Keratinocyte (primary cell): ENCODE results near the gene CACNA1B. TPM values are rescaled to one million over a fixed set of nuclear protein-coding genes. Genes with fewer than 3 reads are reported as not detected.

Experiments used
- DNase-seq: peaks from one replicate; pipeline ENCODE4 v3.0.0-alpha.2; 2011; ENCODE audit warnings: low read depth, missing footprints, low spot score
- FAIRE-seq: peaks from 2 replicates; lab custom pipeline; 2011; peaks lifted over from hg19 to GRCh38; lab: Jason Lieb, UNC
- H2AFZ ChIP-seq: 2 replicates; pipeline ENCODE4 v1.6.0; 2012; ENCODE audit warnings: low read length, control low read depth, inconsistent platforms; ENCODE audit not compliant: control insufficient read depth
- H3K27ac ChIP-seq: 2 replicates; pipeline ENCODE4 v1.5.1; 2011; ENCODE audit warnings: low read length; ENCODE audit not compliant: control insufficient read depth, insufficient read depth
- H3K27me3 ChIP-seq: 3 replicates; pipeline ENCODE4 v1.6.0; 2011; ENCODE audit warnings: low read length; ENCODE audit not compliant: control insufficient read depth, insufficient read depth; ENCODE audit errors: extremely low read depth
- H3K36me3 ChIP-seq, 2 experiments: 2 replicates in 1 of 2; 3 replicates in 1 of 2; pipeline ENCODE4 v1.5.1; 2011; ENCODE audit warnings: low read length in 2 of 2, mild to moderate bottlenecking in 1 of 2; ENCODE audit not compliant: control insufficient read depth in 2 of 2, insufficient read depth in 2 of 2; ENCODE audit errors: extremely low read depth in 1 of 2
- H3K4me1 ChIP-seq: 3 replicates; pipeline ENCODE4 v1.5.1; 2011; ENCODE audit warnings: low read length; ENCODE audit not compliant: control insufficient read depth, insufficient read depth; ENCODE audit errors: extremely low read depth
- H3K4me2 ChIP-seq: 3 replicates; pipeline ENCODE4 v1.6.0; 2011; ENCODE audit warnings: low read depth, low read length; ENCODE audit not compliant: control insufficient read depth, insufficient read depth; ENCODE audit errors: extremely low read depth
- H3K4me3 ChIP-seq, 3 experiments: fragments of 200-600 bp in 1 of 3; sonication (generic) in 1 of 3; 2 replicates in 2 of 3; 3 replicates in 1 of 3; pipeline ENCODE4 v1.5.1; 2011 to 2016; ENCODE audit warnings: low read length in 3 of 3, mild to moderate bottlenecking in 3 of 3, control low read depth in 2 of 3, inconsistent platforms in 1 of 3, low read depth in 1 of 3, mixed read lengths in 1 of 3, mixed run types in 1 of 3, moderate library complexity in 1 of 3; ENCODE audit not compliant: control insufficient read depth in 2 of 3, insufficient read depth in 2 of 3; ENCODE audit errors: extremely low read depth in 1 of 3
- H3K79me2 ChIP-seq: 2 replicates; pipeline ENCODE4 v1.6.0; 2012; ENCODE audit warnings: low read length; ENCODE audit not compliant: control insufficient read depth, insufficient read depth
- H3K9ac ChIP-seq: 3 replicates; pipeline ENCODE4 v1.6.0; 2011; ENCODE audit warnings: low read length; ENCODE audit not compliant: control insufficient read depth, insufficient read depth; ENCODE audit errors: extremely low read depth
- H3K9me1 ChIP-seq: 3 replicates; pipeline ENCODE4 v1.6.0; 2011; ENCODE audit warnings: low read length; ENCODE audit not compliant: control insufficient read depth, insufficient read depth; ENCODE audit errors: extremely low read depth
- H3K9me3 ChIP-seq: 2 replicates; pipeline ENCODE4 v1.5.1; 2012; ENCODE audit warnings: low read depth, low read length; ENCODE audit not compliant: control insufficient read depth
- H4K20me1 ChIP-seq: 3 replicates; pipeline ENCODE4 v1.6.0; 2011; ENCODE audit warnings: low read length; ENCODE audit not compliant: control insufficient read depth, insufficient read depth; ENCODE audit errors: extremely low read depth
- EZH2 ChIP-seq: IDR thresholded peaks from one replicate; pipeline ENCODE4 v1.6.1; 2012; ENCODE audit warnings: inconsistent platforms, mild to moderate bottlenecking, low read length, moderate library complexity
- dilution Hi-C: fragments of 300-500 bp; cut with MboI; formaldehyde crosslinking; loops from one replicate; pipeline ENCODE4 v1.7.0; 2020; ENCODE audit warnings: low sequenced_read_pairs; ENCODE audit not compliant: extremely low pct_ligation_motif_present
- polyA plus RNA-seq, 5 experiments: library from polyadenylated mRNA; depleted of rRNA in 3 of 5; stranded (reverse) in 3 of 5; stranded (forward) in 1 of 5; unstranded in 1 of 5; fragments of >200 nt; gene quantifications; 1 replicate in 1 of 5; 2 replicates in 3 of 5; 3 replicates in 1 of 5; pipeline versions ENCODE4 v1.2.1 to v1.2.3, GENCODE V29; 2011 to 2012; ENCODE audit warnings: missing spikeins in 2 of 5, low read depth in 1 of 5, low replicate concordance in 1 of 5
- TF ChIP-seq, protein P1 (sequence below), 3 experiments: IDR thresholded peaks in 1 of 3; conservative IDR thresholded peaks in 1 of 3; optimal IDR thresholded peaks in 1 of 3; 2 replicates in 2 of 3; 3 replicates in 1 of 3; pipeline versions ENCODE3 to v1.5.1; 2011; ENCODE audit warnings: low read length in 3 of 3, mild to moderate bottlenecking in 3 of 3, moderate library complexity in 2 of 3, control low read depth in 1 of 3, inconsistent platforms in 1 of 3; ENCODE audit not compliant: insufficient read depth in 2 of 3; ENCODE audit errors: extremely low read depth in 1 of 3

The CACNA1B gene
- polyA plus RNA-seq, 1 donor (not counting 4 experiments of a cell fraction or from before 2014, with no cell fraction given): 0.01 TPM

DNA sequence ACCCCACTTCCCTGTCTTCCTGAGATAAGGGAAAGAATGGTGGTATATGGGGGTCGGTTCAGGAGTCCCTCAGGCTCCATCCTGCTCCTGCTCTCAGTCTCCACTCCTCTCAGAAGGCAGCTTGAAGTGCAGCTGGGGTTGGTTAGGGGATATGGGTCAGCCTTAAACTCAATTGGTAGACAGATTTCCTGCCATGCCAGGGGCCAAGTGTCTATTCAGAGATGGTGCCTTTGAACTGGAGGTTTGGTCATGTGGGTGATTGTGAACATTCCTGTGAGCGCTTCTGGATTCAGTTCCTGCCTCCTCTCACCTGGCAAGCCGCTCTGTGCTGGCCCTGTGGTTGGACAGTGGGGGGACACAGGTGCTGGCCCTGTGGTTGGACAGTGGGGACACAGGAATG is 35.1 kb downstream of the CACNA1B start:
- dilution Hi-C loops: no loop called here
- no peaks in the 10 kb centered on the region for H4K20me1 ChIP-seq
- no peak overlapping the region for H3K9ac ChIP-seq
- no peak overlapping the region for H2AFZ ChIP-seq
- no peaks in the 10 kb centered on the region for H3K9me1 ChIP-seq
- no peak for TF ChIP-seq EZH2
- TF ChIP-seq, protein P1, sequence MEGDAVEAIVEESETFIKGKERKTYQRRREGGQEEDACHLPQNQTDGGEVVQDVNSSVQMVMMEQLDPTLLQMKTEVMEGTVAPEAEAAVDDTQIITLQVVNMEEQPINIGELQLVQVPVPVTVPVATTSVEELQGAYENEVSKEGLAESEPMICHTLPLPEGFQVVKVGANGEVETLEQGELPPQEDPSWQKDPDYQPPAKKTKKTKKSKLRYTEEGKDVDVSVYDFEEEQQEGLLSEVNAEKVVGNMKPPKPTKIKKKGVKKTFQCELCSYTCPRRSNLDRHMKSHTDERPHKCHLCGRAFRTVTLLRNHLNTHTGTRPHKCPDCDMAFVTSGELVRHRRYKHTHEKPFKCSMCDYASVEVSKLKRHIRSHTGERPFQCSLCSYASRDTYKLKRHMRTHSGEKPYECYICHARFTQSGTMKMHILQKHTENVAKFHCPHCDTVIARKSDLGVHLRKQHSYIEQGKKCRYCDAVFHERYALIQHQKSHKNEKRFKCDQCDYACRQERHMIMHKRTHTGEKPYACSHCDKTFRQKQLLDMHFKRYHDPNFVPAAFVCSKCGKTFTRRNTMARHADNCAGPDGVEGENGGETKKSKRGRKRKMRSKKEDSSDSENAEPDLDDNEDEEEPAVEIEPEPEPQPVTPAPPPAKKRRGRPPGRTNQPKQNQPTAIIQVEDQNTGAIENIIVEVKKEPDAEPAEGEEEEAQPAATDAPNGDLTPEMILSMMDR (optimal IDR thresholded peaks at IDR 0.05 in 1 of 3, IDR thresholded peaks at IDR 0.05 in 1 of 3, conservative IDR thresholded peaks at IDR 0.05 in 1 of 3; ENCODE audit: extremely low read depth in 1 of 3, insufficient read depth in 2 of 3, low read length in 3 of 3): no peak
- no peak overlapping the region for H3K27ac ChIP-seq
- FAIRE-seq: no peak
- H3K36me3 ChIP-seq: no peaks in the 10 kb centered on the region
- H3K27me3 ChIP-seq: no peaks in the 10 kb centered on the region
- no peaks in the 10 kb centered on the region for H3K79me2 ChIP-seq
- no peaks in the 10 kb centered on the region for H3K9me3 ChIP-seq
- no peak overlapping the region for H3K4me2 ChIP-seq
- H3K4me3 ChIP-seq: no peak overlapping the region
- no peaks in the 10 kb centered on the region for H3K4me1 ChIP-seq
- no peak for DNase-seq

- no peak overlapping the region for H3K27ac ChIP-seq
- H2AFZ ChIP-seq: no peak overlapping the region
- H3K4me3 ChIP-seq: no peak overlapping the region
- DNase-seq (no peak), FAIRE-seq (no peak)
- no peaks in the 10 kb centered on the region for H3K9me1 ChIP-seq
- dilution Hi-C loops: no loop called here
- H3K4me1 ChIP-seq: no peaks in the 10 kb centered on the region
- no peaks in the 10 kb centered on the region for H3K79me2 ChIP-seq
- no peaks in the 10 kb centered on the region for H3K9me3 ChIP-seq
- no peak overlapping the region for H3K9ac ChIP-seq
- no peaks in the 10 kb centered on the region for H3K36me3 ChIP-seq
- TF ChIP-seq, protein P1 (optimal IDR thresholded peaks at IDR 0.05 in 1 of 3, IDR thresholded peaks at IDR 0.05 in 1 of 3, conservative IDR thresholded peaks at IDR 0.05 in 1 of 3; ENCODE audit: extremely low read depth in 1 of 3, insufficient read depth in 2 of 3, low read length in 3 of 3): no peak
- no peak for TF ChIP-seq EZH2
- H4K20me1 ChIP-seq: no peaks in the 10 kb centered on the region
- H3K27me3 ChIP-seq: no peaks in the 10 kb centered on the region
- no peak overlapping the region for H3K4me2 ChIP-seq
Observed at GRCh38 chr9:137913132-137913531, 35.5 kb downstream of the CACNA1B start.
